Heart left ventricle (tissue), 16 donors: Measurements from ENCODE around the gene S1PR3. TPM values are rescaled to one million over a fixed set of nuclear protein-coding genes. Genes with fewer than 3 reads are reported as not detected.

ENCODE experiments used
- ATAC-seq, 4 donors: fragments of 200-7000 bp; cut with Tn5 transposase; one replicate each; pipeline ENCODE4 v1.9.1; 2020 to 2022; ENCODE audit warnings: moderate library complexity in 4 of 4, mild to moderate bottlenecking in 3 of 4, moderate number of reproducible peaks in 1 of 4
- DNase-seq, 5 donors: peaks; one replicate each; pipeline ENCODE4 v3.0.0-alpha.2; 2020
- H3K27ac ChIP-seq, 12 donors: fragments of 200-600 bp; sonication (generic) in 4 of 12; one replicate each; pipeline versions ENCODE4 v1.5.0 to v1.8.0; 2016 to 2022; ENCODE audit warnings: mild to moderate bottlenecking in 2 of 12
- H3K27me3 ChIP-seq, 9 donors: fragments of 200-600 bp; sonication (generic) in 2 of 9; one replicate each; pipeline versions ENCODE4 v1.5.1 to v1.8.0; 2016 to 2022; ENCODE audit warnings: mild to moderate bottlenecking in 3 of 9
- H3K36me3 ChIP-seq, 9 donors: fragments of 200-600 bp; sonication (generic) in 2 of 9; one replicate each; pipeline versions ENCODE4 v1.5.0 to v1.8.0; 2018 to 2022; ENCODE audit warnings: mild to moderate bottlenecking in 2 of 9
- H3K4me1 ChIP-seq, 12 donors: fragments of 200-600 bp; sonication (generic) in 4 of 12; one replicate each; pipeline versions ENCODE4 v1.5.0 to v1.8.0; 2016 to 2022; ENCODE audit warnings: mild to moderate bottlenecking in 3 of 12
- H3K4me3 ChIP-seq, 12 donors: fragments of 200-600 bp; sonication (generic) in 4 of 12; one replicate each; pipeline versions ENCODE4 v1.5.0 to v1.8.0; 2017 to 2022; ENCODE audit warnings: mild to moderate bottlenecking in 9 of 12, moderate library complexity in 4 of 12
- H3K9me3 ChIP-seq, 12 donors: fragments of 200-600 bp; sonication (generic) in 4 of 12; one replicate each; pipeline versions ENCODE4 v1.5.0 to v1.8.0; 2016 to 2022; ENCODE audit warnings: mild to moderate bottlenecking in 1 of 12
- CTCF ChIP-seq, 12 donors: fragments of 200-600 bp; sonication (generic) in 4 of 12; IDR thresholded peaks; one replicate each; pipeline versions ENCODE4 v1.5.0 to v1.8.0; 2018 to 2022; ENCODE audit warnings: antibody characterized with exemption in 12 of 12, mild to moderate bottlenecking in 5 of 12
- POLR2A ChIP-seq, 2 donors: fragments of 450-650 bp; IDR thresholded peaks; one replicate each; pipeline ENCODE4 v1.6.1; 2017; ENCODE audit warnings: antibody characterized with exemption in 2 of 2, mild to moderate bottlenecking in 2 of 2, moderate library complexity in 2 of 2
- WGBS, 4 donors: extraction: QIAGEN DNeasy Blood & Tissue Kit in 2 of 4; methylation state at CpG; one replicate each; pipeline versions ENCODE4 v1.1.5 to v1.1.7; 2013 to 2018; 5-methylcytosine and 5-hydroxymethylcytosine counted together
- intact Hi-C, 10 donors: fragments of 100-400 bp; cut with DNase I; formaldehyde crosslinking; loops; one replicate each; pipeline versions ENCODE4 v1.11.1 to v1.14.2; 2022
- polyA plus RNA-seq, 2 donors: library from polyadenylated mRNA; stranded (reverse); fragments of 200-250 nt; gene quantifications; one replicate each; pipeline ENCODE4 v1.2.3, GENCODE V29; 2013
- total RNA-seq, 9 donors: library from RNA; depleted of rRNA in 2 of 9; stranded (reverse); fragments of >200 nt in 2 of 9; fragmentation: NEBNext Ultra II Directional in 3 of 9; extraction: Animal tissue kit (Norgen Biotek cat#: 25700) in 3 of 9; gene quantifications; one replicate each; pipeline versions ENCODE4 v1.1.0 to v1.2.4, GENCODE V29; 2016 to 2023
- donor health status: ischemic (EF 13 %, LVEDD 7.1; RV severe dilation, severe dysfunction).
- donor health status: healthy with polysubstance abuse.
- donor health status: DM: no; HTN: yes; CAD: no.
- donor health status: DM: no; HTN: no; CAD: no.
- donor health status: ischemic (EF 25% LVEDD 6.9; RV normal size, moderate dysfunction).
- donor health status: ischemic (EF 25% LVEDD 5.7; RV mildly dilated, moderate dysfunction).
- donor health status: healthy.
- donor health status: DM: yes; HTN: yes; CAD: no.
- donor health status: ischemic (EF 35%, LVEDD 5.7; RV mildly dilated, moderate dysfunction).
- donor health status: nonischemic (EF 11% LVEDD 7.7; RV severe dilation, severe dysfunction).
- donor health status: DM: yes; HTN: yes; CAD: no.
- donor health status: PGD.
- donor health status: ischemic (EF 29% LVEDD 5.4; RV normal size, mild dysfunction).
- donor health status: nonischemic (EF 23%, LVEDD 6.1; RV moderate dilation, normal function).

The S1PR3 gene
- total and polyA plus RNA-seq, 11 donors = 7.4 to 50.3 (median 29.5) TPM

GRCh38 chr9:88950341-88951154 lies 40.7 kb upstream of the S1PR3 start:
- peaks cover 4 to 51% (median 33%) of the 10 kb centered on the region in 12 donors for H3K4me1 ChIP-seq

GRCh38 chr9:88951155-88951542 lies 40.1 kb upstream of the S1PR3 start:
- H3K4me1 ChIP-seq = peaks cover 4 to 51% (median 33%) of the 10 kb centered on the region in 12 donors
- intact Hi-C loops = loop anchor here in 2 of 10 donors (5.0 kb wide), 2 partner anchors 36 to 41 kb away; partner anchors contain the start of gene S1PR3 (in 1 of the 2)
- no peak for ATAC-seq
- H3K36me3 ChIP-seq = no peaks in the 10 kb centered on the region
- DNase-seq = no peak
- H3K27ac ChIP-seq = peak overlapping the region in 3 of 12 donors; percentile 59 to 80 (median 65)
- WGBS, 4 donors = 86 to 100% (median 95%) methylated on average over 1 of the region's 1 CpG
- peaks cover 0 to 6% (median 0%) of the 10 kb centered on the region in 9 donors for H3K27me3 ChIP-seq
- no peak overlapping the region for H3K4me3 ChIP-seq
- no peak for TF ChIP-seq CTCF (IDR thresholded peaks at IDR 0.05)
- TF ChIP-seq POLR2A (IDR thresholded peaks at IDR 0.05) = no peak
- H3K9me3 ChIP-seq = no peaks in the 10 kb centered on the region

More at GRCh38 chr9:88950341-88951154, 40.7 kb upstream of the S1PR3 start:
- Histone ChIP-seq H3K4me3 (no peak overlapping the region), H3K36me3 (no peaks in the 10 kb centered on the region), H3K27ac (peak overlapping the region in 9 of 12 donors; percentile 34 to 80 (median 65)), H3K27me3 (no peaks in the 10 kb centered on the region), H3K9me3 (no peaks in the 10 kb centered on the region)
- intact Hi-C loops = loop anchor here in 2 of 10 donors (5.0 kb wide), 2 partner anchors 37 to 42 kb away; partner anchors contain the start of gene S1PR3 (in 1 of the 2)
- TF ChIP-seq POLR2A (IDR thresholded peaks at IDR 0.05) (no peak), CTCF (IDR thresholded peaks at IDR 0.05) (no peak)
- DNase-seq (no peak), ATAC-seq (peak in 2 of 4 donors; percentile 10 to 11)
- 73 to 83% (median 76%) methylated on average over 10 of the region's 10 CpGs for WGBS, 4 donors

GRCh38 chr9:88952086-88952615 lies 39.1 kb upstream of the S1PR3 start:
- DNase-seq (no peak), ATAC-seq (no peak)
- Histone ChIP-seq H3K4me1 (peaks cover 4 to 51% (median 33%) of the 10 kb centered on the region in 12 donors), H3K36me3 (no peaks in the 10 kb centered on the region), H3K4me3 (no peak overlapping the region), H3K9me3 (no peaks in the 10 kb centered on the region), H3K27me3 (peaks cover 0 to 6% (median 0%) of the 10 kb centered on the region in 9 donors), H3K27ac (no peak overlapping the region)
- 88 to 100% (median 95%) methylated on average over 2 of the region's 2 CpGs for WGBS, 4 donors
- TF ChIP-seq CTCF (IDR thresholded peaks at IDR 0.05) = no peak
- TF ChIP-seq POLR2A (IDR thresholded peaks at IDR 0.05) = no peak
- intact Hi-C loops = loop anchor here in 2 of 10 donors (5.0 kb wide), 2 partner anchors 35 to 40 kb away; partner anchors contain the start of gene S1PR3 (in 1 of the 2)

- Histone ChIP-seq H3K4me1 (peaks cover 4 to 51% (median 33%) of the 10 kb centered on the region in 12 donors), H3K4me3 (no peak overlapping the region), H3K27me3 (peaks cover 0 to 6% (median 0%) of the 10 kb centered on the region in 9 donors), H3K27ac (peak overlapping the region in 8 of 12 donors; percentile 33 to 72 (median 56)), H3K36me3 (no peaks in the 10 kb centered on the region), H3K9me3 (no peaks in the 10 kb centered on the region)
- WGBS, 4 donors = 81 to 90% (median 88%) methylated on average over 3 to 4 of the region's 4 CpGs
- no peak for ATAC-seq
- intact Hi-C loops = loop anchor here in 2 of 10 donors (5.0 kb wide), 2 partner anchors 34 to 39 kb away; partner anchors contain the start of gene S1PR3 (in 1 of the 2)
- no peak for DNase-seq
- TF ChIP-seq CTCF (IDR thresholded peaks at IDR 0.05) (no peak), POLR2A (IDR thresholded peaks at IDR 0.05) (no peak)
Observed at GRCh38 chr9:88952976-88953375, 38.3 kb upstream of the S1PR3 start.
